ENCODE measurements around the gene PDCD2L.
"Not testable (repeated sequence)": the region's sequence is repeated elsewhere in the genome, so short reads cannot be mapped to it uniquely, and the experiment has no call there.

The PDCD2L gene

GRCh38 chr19:34404109-34404909 is at the start of gene PDCD2L:
Gene PDCD2L (plus strand): TSS chr19:34404399. CDS start chr19:34404431, 32 bp downstream.
- peak; percentile 84 for DNase-seq (ENCODE audit: low read depth, low spot score)

- DNase-seq (ENCODE audit: low read depth, low spot score), result no peak
These were observed 49.0 kb upstream of the PDCD2L start for GRCh38 chr19:34355201-34355600.

- no peak for DNase-seq (ENCODE audit: low read depth, low spot score)
These were observed 47.3 kb upstream of the PDCD2L start for GRCh38 chr19:34356875-34357274.

- no peak for DNase-seq (ENCODE audit: low read depth, low spot score)
These were observed 46.8 kb upstream of the PDCD2L start for GRCh38 chr19:34357431-34357830.

- peak; percentile 85 for DNase-seq (ENCODE audit: low read depth, low spot score)
These were observed 44.9 kb upstream of the PDCD2L start for GRCh38 chr19:34359140-34359953.

- no peak for DNase-seq (ENCODE audit: low read depth, low spot score)
These were observed 44.3 kb upstream of the PDCD2L start for GRCh38 chr19:34359954-34360315.

- DNase-seq (ENCODE audit: low read depth, low spot score), result no peak
These were observed 43.8 kb upstream of the PDCD2L start for GRCh38 chr19:34360354-34360909.

- DNase-seq (ENCODE audit: low read depth, low spot score), result no peak
These were observed 41.5 kb upstream of the PDCD2L start for GRCh38 chr19:34362679-34363069.

- DNase-seq (ENCODE audit: low read depth, low spot score), result no peak
These were observed 41.1 kb upstream of the PDCD2L start for GRCh38 chr19:34363094-34363493.

GRCh38 chr19:34363930-34364329 is 40.3 kb upstream of the PDCD2L start:
- DNase-seq (ENCODE audit: low read depth, low spot score), result no peak

GRCh38 chr19:34364462-34364829 is 39.8 kb upstream of the PDCD2L start:
- DNase-seq (ENCODE audit: low read depth, low spot score), result no peak

- peak; percentile 48 for DNase-seq (ENCODE audit: low read depth, low spot score)
These were observed 39.3 kb upstream of the PDCD2L start, which contains the start of gene GPI for GRCh38 chr19:34364830-34365462. Gene GPI (plus strand): TSS chr19:34365196. CDS start chr19:34365267, 71 bp downstream.

- DNase-seq (ENCODE audit: low read depth, low spot score), result no peak
These were observed 38.5 kb upstream of the PDCD2L start for GRCh38 chr19:34365463-34366401.

- no peak for DNase-seq (ENCODE audit: low read depth, low spot score)
These were observed 37.2 kb upstream of the PDCD2L start for GRCh38 chr19:34366738-34367623.

GRCh38 chr19:34367624-34367957 is 36.6 kb upstream of the PDCD2L start:
- no peak for DNase-seq (ENCODE audit: low read depth, low spot score)

- no peak for DNase-seq (ENCODE audit: low read depth, low spot score)
These were observed 35.9 kb upstream of the PDCD2L start for GRCh38 chr19:34368338-34368737.

- not testable (repeated sequence) for DNase-seq (ENCODE audit: low read depth, low spot score)
These were observed 35.0 kb upstream of the PDCD2L start for GRCh38 chr19:34369166-34369565.

- no peak for DNase-seq (ENCODE audit: low read depth, low spot score)
These were observed 34.1 kb upstream of the PDCD2L start for GRCh38 chr19:34370117-34370516.

- DNase-seq (ENCODE audit: low read depth, low spot score), result no peak
These were observed 33.2 kb upstream of the PDCD2L start for GRCh38 chr19:34370983-34371382.

All from activated CD4-positive, CD25-positive, alpha-beta regulatory T cell treated with anti-CD3 and anti-CD28 coated beads, Interleukin-2, amount 50 U/mL, for 16 hours (primary cell).